ENCODE measurements around the gene RNF182.

GRCh38 chr6:13924146-13924948 lies 405 bp upstream of the RNF182 start:
- no peak for TF ChIP-seq CTCF (IDR thresholded peaks at IDR 0.05)
- no peak for TF ChIP-seq POLR2A (IDR thresholded peaks at IDR 0.05; ENCODE audit: low read length)
- no peak for TF ChIP-seq KDM5A (IDR thresholded peaks at IDR 0.05)
- no peak for TF ChIP-seq KDM1A (IDR thresholded peaks at IDR 0.05; ENCODE audit: low read depth)

Measured in A549 (cell line).